ENCODE measurements around the gene STK39.

GRCh38 chr2:168008646-168009195 is 238.7 kb downstream of the STK39 start:
- TF ChIP-seq, protein P1, sequence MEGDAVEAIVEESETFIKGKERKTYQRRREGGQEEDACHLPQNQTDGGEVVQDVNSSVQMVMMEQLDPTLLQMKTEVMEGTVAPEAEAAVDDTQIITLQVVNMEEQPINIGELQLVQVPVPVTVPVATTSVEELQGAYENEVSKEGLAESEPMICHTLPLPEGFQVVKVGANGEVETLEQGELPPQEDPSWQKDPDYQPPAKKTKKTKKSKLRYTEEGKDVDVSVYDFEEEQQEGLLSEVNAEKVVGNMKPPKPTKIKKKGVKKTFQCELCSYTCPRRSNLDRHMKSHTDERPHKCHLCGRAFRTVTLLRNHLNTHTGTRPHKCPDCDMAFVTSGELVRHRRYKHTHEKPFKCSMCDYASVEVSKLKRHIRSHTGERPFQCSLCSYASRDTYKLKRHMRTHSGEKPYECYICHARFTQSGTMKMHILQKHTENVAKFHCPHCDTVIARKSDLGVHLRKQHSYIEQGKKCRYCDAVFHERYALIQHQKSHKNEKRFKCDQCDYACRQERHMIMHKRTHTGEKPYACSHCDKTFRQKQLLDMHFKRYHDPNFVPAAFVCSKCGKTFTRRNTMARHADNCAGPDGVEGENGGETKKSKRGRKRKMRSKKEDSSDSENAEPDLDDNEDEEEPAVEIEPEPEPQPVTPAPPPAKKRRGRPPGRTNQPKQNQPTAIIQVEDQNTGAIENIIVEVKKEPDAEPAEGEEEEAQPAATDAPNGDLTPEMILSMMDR (IDR thresholded peaks at IDR 0.05) = no peak
- TF ChIP-seq POLR2A (IDR thresholded peaks at IDR 0.05) = no peak
